Testis (tissue), 3 donors: ENCODE results near the gene GNLY. TPM values are rescaled to one million over a fixed set of nuclear protein-coding genes. Genes with fewer than 3 reads are reported as not detected.

Experiments used
- DNase-seq: peaks from one replicate; pipeline ENCODE4 v3.0.0-alpha.2; 2019
- H3K27ac ChIP-seq, 2 donors: fragments of 200-600 bp; sonication (generic); one replicate each; pipeline ENCODE4 v1.5.1; 2019
- H3K27me3 ChIP-seq: fragments of 200-600 bp; sonication (generic); one replicate; pipeline ENCODE4 v1.5.1; 2019
- H3K36me3 ChIP-seq: fragments of 200-600 bp; sonication (generic); one replicate; pipeline ENCODE4 v1.5.1; 2017; ENCODE audit warnings: low read depth; ENCODE audit errors: missing control alignments
- H3K4me1 ChIP-seq: fragments of 200-600 bp; sonication (generic); one replicate; pipeline ENCODE4 v1.5.1; 2019
- H3K4me3 ChIP-seq, 2 donors: fragments of 200-600 bp; sonication (generic); one replicate each; pipeline ENCODE4 v1.5.1; 2017 to 2019
- H3K9me3 ChIP-seq: fragments of 200-600 bp; sonication (generic); one replicate; pipeline ENCODE4 v1.5.1; 2017
- POLR2A ChIP-seq: fragments of 450-650 bp; IDR thresholded peaks from one replicate; pipeline ENCODE4 v1.6.1; 2017; ENCODE audit warnings: antibody characterized with exemption, mild to moderate bottlenecking, moderate library complexity
- WGBS, 2 donors: methylation state at CpG; one replicate each; pipeline ENCODE4 v1.1.5; 2018; 5-methylcytosine and 5-hydroxymethylcytosine counted together
- intact Hi-C: fragments of 100-400 bp; cut with DNase I; formaldehyde crosslinking; loops from one replicate; pipeline ENCODE4 v1.15.1; 2023; ENCODE audit warnings: low total_unique reads
- polyA plus RNA-seq: library from polyadenylated mRNA; stranded (reverse); fragments of 350-450 nt; fragmentation: Illumina TruSeq; extraction: RNeasy Lipid Tissue Mini Kit (QIAGEN cat#74804); gene quantifications from one replicate; pipeline ENCODE4 v1.2.3, GENCODE V29; 2014; ENCODE audit warnings: low read depth, low replicate concordance; ENCODE audit not compliant: insufficient read depth
- total RNA-seq, 2 donors: library from RNA; depleted of rRNA; stranded (reverse); fragments of >200 nt; gene quantifications; one replicate each; pipeline ENCODE4 v1.2.3, GENCODE V29; 2016
- TF ChIP-seq, protein P1 (sequence below), 3 experiments: fragments of 450-650 bp in 2 of 3; fragments of 200-600 bp in 1 of 3; sonication (generic) in 1 of 3; IDR thresholded peaks; one replicate each; pipeline ENCODE4 v1.5.1; 2016 to 2019; ENCODE audit warnings: antibody characterized with exemption in 3 of 3, mild to moderate bottlenecking in 2 of 3, moderate library complexity in 1 of 3

Gene GNLY
- total and polyA plus RNA-seq, 3 donors from 2014 or later: 0.43 to 2.6 (median 2.2) TPM

DNA sequence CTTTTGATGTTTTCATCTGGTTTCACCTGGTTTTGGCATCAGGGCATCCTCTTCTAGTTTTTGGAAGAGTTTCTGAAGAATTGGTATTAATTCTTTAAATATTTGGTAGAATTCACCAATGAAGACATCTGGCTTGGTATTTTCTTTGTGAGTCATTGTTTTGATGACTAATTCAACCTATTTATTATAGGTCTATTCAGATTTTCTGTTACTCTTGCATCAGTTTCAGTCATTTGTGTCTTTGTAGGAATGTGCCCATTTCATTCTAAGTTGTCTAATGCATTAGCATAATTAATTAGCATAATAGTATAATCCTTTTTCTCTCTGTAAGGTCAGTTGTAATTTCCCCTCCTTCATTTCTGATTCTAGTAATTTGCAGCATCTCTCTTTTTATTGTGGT, 8.0 kb downstream of the GNLY start:
- Histone ChIP-seq H3K27me3 (no peaks in the 10 kb centered on the region), H3K9me3 (no peaks in the 10 kb centered on the region), H3K36me3 (no peaks in the 10 kb centered on the region), H3K4me1 (peaks cover 3% of the 10 kb centered on the region), H3K4me3 (no peak overlapping the region), H3K27ac (no peak overlapping the region)
- no peak for DNase-seq
- TF ChIP-seq, protein P1, sequence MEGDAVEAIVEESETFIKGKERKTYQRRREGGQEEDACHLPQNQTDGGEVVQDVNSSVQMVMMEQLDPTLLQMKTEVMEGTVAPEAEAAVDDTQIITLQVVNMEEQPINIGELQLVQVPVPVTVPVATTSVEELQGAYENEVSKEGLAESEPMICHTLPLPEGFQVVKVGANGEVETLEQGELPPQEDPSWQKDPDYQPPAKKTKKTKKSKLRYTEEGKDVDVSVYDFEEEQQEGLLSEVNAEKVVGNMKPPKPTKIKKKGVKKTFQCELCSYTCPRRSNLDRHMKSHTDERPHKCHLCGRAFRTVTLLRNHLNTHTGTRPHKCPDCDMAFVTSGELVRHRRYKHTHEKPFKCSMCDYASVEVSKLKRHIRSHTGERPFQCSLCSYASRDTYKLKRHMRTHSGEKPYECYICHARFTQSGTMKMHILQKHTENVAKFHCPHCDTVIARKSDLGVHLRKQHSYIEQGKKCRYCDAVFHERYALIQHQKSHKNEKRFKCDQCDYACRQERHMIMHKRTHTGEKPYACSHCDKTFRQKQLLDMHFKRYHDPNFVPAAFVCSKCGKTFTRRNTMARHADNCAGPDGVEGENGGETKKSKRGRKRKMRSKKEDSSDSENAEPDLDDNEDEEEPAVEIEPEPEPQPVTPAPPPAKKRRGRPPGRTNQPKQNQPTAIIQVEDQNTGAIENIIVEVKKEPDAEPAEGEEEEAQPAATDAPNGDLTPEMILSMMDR (IDR thresholded peaks at IDR 0.05): no peak
- TF ChIP-seq POLR2A: no peak
- intact Hi-C loops: no loop called here

- no peak for DNase-seq
- no peaks in the 10 kb centered on the region for H3K36me3 ChIP-seq
- intact Hi-C loops: no loop called here
- H3K27me3 ChIP-seq: no peaks in the 10 kb centered on the region
- H3K27ac ChIP-seq: no peak overlapping the region
- no peak for TF ChIP-seq POLR2A
- TF ChIP-seq, protein P1 (IDR thresholded peaks at IDR 0.05): no peak
- H3K9me3 ChIP-seq: no peaks in the 10 kb centered on the region
- H3K4me1 ChIP-seq: peaks cover 5% of the 10 kb centered on the region
- no peak overlapping the region for H3K4me3 ChIP-seq
- 85 to 86% methylated on average over 4 of the region's 4 CpGs for WGBS, 2 donors
Observed at GRCh38 chr2:85702800-85703199, 8.6 kb downstream of the GNLY start.

DNA sequence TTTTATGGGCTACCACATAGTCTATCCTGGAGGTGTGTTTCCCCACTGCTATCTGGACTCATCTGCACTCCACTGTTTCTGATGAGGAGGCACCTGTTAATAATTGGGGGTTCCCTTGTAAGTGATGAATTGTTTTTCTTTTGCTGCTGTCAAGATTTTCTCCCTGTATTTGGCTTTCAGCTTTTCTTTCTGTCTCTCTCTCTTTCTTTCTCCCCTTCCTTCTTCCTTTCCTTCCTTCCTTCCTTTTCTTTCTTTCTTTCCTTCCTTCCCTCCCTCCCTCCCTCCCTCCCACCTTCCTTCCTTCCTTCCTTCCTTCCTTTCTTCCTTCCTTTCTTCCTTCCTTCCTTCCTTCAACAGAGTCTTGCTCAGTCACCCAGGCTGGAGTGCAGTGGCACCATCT, 9.2 kb downstream of the GNLY start:
- H3K36me3 ChIP-seq: no peaks in the 10 kb centered on the region
- no peaks in the 10 kb centered on the region for H3K9me3 ChIP-seq
- intact Hi-C loops: no loop called here
- H3K27me3 ChIP-seq: no peaks in the 10 kb centered on the region
- TF ChIP-seq POLR2A: no peak
- TF ChIP-seq, protein P1 (IDR thresholded peaks at IDR 0.05): no peak
- no peak overlapping the region for H3K27ac ChIP-seq
- DNase-seq: no peak
- no peak overlapping the region for H3K4me3 ChIP-seq
- H3K4me1 ChIP-seq: peaks cover 5% of the 10 kb centered on the region

- intact Hi-C loops: no loop called here
- no peaks in the 10 kb centered on the region for H3K36me3 ChIP-seq
- H3K4me3 ChIP-seq: no peak overlapping the region
- DNase-seq: no peak
- H3K27ac ChIP-seq: no peak overlapping the region
- H3K27me3 ChIP-seq: no peaks in the 10 kb centered on the region
- H3K4me1 ChIP-seq: peaks cover 6% of the 10 kb centered on the region
- 86 to 90% methylated on average over 3 of the region's 3 CpGs for WGBS, 2 donors
- TF ChIP-seq POLR2A: no peak
- TF ChIP-seq, protein P1 (IDR thresholded peaks at IDR 0.05): no peak
- H3K9me3 ChIP-seq: no peaks in the 10 kb centered on the region
Observed at GRCh38 chr2:85704038-85704437, 9.9 kb downstream of the GNLY start.

GRCh38 chr2:85704800-85705679, 10.9 kb downstream of the GNLY start:
- Histone ChIP-seq H3K36me3 (no peaks in the 10 kb centered on the region), H3K4me1 (peaks cover 15% of the 10 kb centered on the region), H3K27me3 (no peaks in the 10 kb centered on the region), H3K9me3 (no peaks in the 10 kb centered on the region), H3K27ac (peak overlapping the region; percentile 10 to 34), H3K4me3 (no peak overlapping the region)
- intact Hi-C loops: no loop called here
- WGBS, 2 donors: 90 to 91% methylated on average over 8 of the region's 8 CpGs
- TF ChIP-seq, protein P1 (IDR thresholded peaks at IDR 0.05): no peak
- TF ChIP-seq POLR2A: no peak
- no peak for DNase-seq
